ENCODE measurements around the gene TBL3. TPM values are rescaled to one million over a fixed set of nuclear protein-coding genes. Genes with fewer than 3 reads are reported as not detected.
A peak's percentile ranks its signal among the peaks of the same experiment; 100 is the strongest.

Gene TBL3
- total RNA-seq, 1 donor, result 26.1 TPM

- Histone ChIP-seq H3K4me2 (ENCODE audit: insufficient read depth, low read length) (peak overlapping the region; percentile 80), H2AFZ (ENCODE audit: low read length) (peak overlapping the region; percentile 88), H3K27me3 (ENCODE audit: insufficient read depth, low read length) (no peaks in the 10 kb centered on the region), H3K79me2 (ENCODE audit: insufficient read depth, low read length) (peaks cover 35% of the 10 kb centered on the region), H3K9me3 (ENCODE audit: low read depth, low read length) (no peaks in the 10 kb centered on the region), H3K27ac (ENCODE audit: low read depth, low read length) (no peak overlapping the region), H3K4me1 (ENCODE audit: insufficient read depth, low read length) (peaks cover 18% of the 10 kb centered on the region), H4K20me1 (ENCODE audit: insufficient read depth, low read length) (peaks cover 34% of the 10 kb centered on the region), H3K4me3 (ENCODE audit: insufficient read depth, low read length) (peak overlapping the region; percentile 93), H3K36me3 (ENCODE audit: insufficient read depth, low read length) (peaks cover 25% of the 10 kb centered on the region)
- no peak for TF ChIP-seq CTCF (IDR thresholded peaks at IDR 0.05; ENCODE audit: extremely low read depth, low read depth, low read length)
- DNase-seq (ENCODE audit: insufficient read length, low spot score, missing footprints), result peak; percentile 60
Observed at GRCh38 chr16:1958715-1959268, 13.1 kb upstream of the TBL3 start.

GRCh38 chr16:1959269-1960039 lies 12.4 kb upstream of the TBL3 start, which contains the start of gene NDUFB10:
TSS of gene NDUFB10 (plus strand) at chr16:1959538. CDS start at chr16:1959625, 87 bp downstream.
- peak; percentile 99 for DNase-seq (ENCODE audit: insufficient read length, low spot score, missing footprints)
- Histone ChIP-seq H2AFZ (ENCODE audit: low read length) (peak within 1 kb of the TSS; percentile 88), H4K20me1 (ENCODE audit: insufficient read depth, low read length) (peaks cover 38% of the 10 kb centered on the region), H3K27ac (ENCODE audit: low read depth, low read length) (peak within 1 kb of the TSS; percentile 72), H3K36me3 (ENCODE audit: insufficient read depth, low read length) (peaks cover 28% of the 10 kb centered on the region), H3K4me3 (ENCODE audit: insufficient read depth, low read length) (peak within 1 kb of the TSS; percentile 93), H3K4me1 (ENCODE audit: insufficient read depth, low read length) (peaks cover 19% of the 10 kb centered on the region), H3K27me3 (ENCODE audit: insufficient read depth, low read length) (no peaks in the 10 kb centered on the region), H3K4me2 (ENCODE audit: insufficient read depth, low read length) (peak within 1 kb of the TSS; percentile 80), H3K9me3 (ENCODE audit: low read depth, low read length) (no peaks in the 10 kb centered on the region), H3K79me2 (ENCODE audit: insufficient read depth, low read length) (peaks cover 42% of the 10 kb centered on the region)
- TF ChIP-seq CTCF (IDR thresholded peaks at IDR 0.05; ENCODE audit: extremely low read depth, low read depth, low read length), result peak; percentile 56

- TF ChIP-seq CTCF (IDR thresholded peaks at IDR 0.05; ENCODE audit: extremely low read depth, low read depth, low read length), result no peak
- peaks cover 38% of the 10 kb centered on the region for H4K20me1 ChIP-seq (ENCODE audit: insufficient read depth, low read length)
- H3K27ac ChIP-seq (ENCODE audit: low read depth, low read length), result no peak overlapping the region
- H3K4me1 ChIP-seq (ENCODE audit: insufficient read depth, low read length), result peaks cover 26% of the 10 kb centered on the region
- DNase-seq (ENCODE audit: insufficient read length, low spot score, missing footprints), result peak; percentile 75
- H2AFZ ChIP-seq (ENCODE audit: low read length), result no peak overlapping the region
- H3K9me3 ChIP-seq (ENCODE audit: low read depth, low read length), result no peaks in the 10 kb centered on the region
- H3K27me3 ChIP-seq (ENCODE audit: insufficient read depth, low read length), result no peaks in the 10 kb centered on the region
- H3K36me3 ChIP-seq (ENCODE audit: insufficient read depth, low read length), result peaks cover 28% of the 10 kb centered on the region
- peaks cover 54% of the 10 kb centered on the region for H3K79me2 ChIP-seq (ENCODE audit: insufficient read depth, low read length)
- peak overlapping the region; percentile 80 for H3K4me2 ChIP-seq (ENCODE audit: insufficient read depth, low read length)
- peak overlapping the region; percentile 93 for H3K4me3 ChIP-seq (ENCODE audit: insufficient read depth, low read length)
Observed at GRCh38 chr16:1960665-1961630, 10.9 kb upstream of the TBL3 start.

All from osteoblast (primary cell).